HG02852 (cell line): ENCODE measurements around the gene DHRS13.
A peak's percentile ranks its signal among the peaks of the same experiment; 100 is the strongest.
"Not testable (repeated sequence)": the region's sequence is repeated elsewhere in the genome, so short reads cannot be mapped to it uniquely, and the experiment has no call there.

Experiments used
- ATAC-seq: cut with Tn5 transposase; IDR thresholded peaks from one replicate; pipeline ENCODE4 v1.9.1; 2021; ENCODE audit warnings: mild to moderate bottlenecking, moderate library complexity; ENCODE audit not compliant: unreplicated experiment

Gene DHRS13

GRCh38 chr17:28883967-28884702 is 18.7 kb downstream of the DHRS13 start:
- ATAC-seq, result no peak

DNA sequence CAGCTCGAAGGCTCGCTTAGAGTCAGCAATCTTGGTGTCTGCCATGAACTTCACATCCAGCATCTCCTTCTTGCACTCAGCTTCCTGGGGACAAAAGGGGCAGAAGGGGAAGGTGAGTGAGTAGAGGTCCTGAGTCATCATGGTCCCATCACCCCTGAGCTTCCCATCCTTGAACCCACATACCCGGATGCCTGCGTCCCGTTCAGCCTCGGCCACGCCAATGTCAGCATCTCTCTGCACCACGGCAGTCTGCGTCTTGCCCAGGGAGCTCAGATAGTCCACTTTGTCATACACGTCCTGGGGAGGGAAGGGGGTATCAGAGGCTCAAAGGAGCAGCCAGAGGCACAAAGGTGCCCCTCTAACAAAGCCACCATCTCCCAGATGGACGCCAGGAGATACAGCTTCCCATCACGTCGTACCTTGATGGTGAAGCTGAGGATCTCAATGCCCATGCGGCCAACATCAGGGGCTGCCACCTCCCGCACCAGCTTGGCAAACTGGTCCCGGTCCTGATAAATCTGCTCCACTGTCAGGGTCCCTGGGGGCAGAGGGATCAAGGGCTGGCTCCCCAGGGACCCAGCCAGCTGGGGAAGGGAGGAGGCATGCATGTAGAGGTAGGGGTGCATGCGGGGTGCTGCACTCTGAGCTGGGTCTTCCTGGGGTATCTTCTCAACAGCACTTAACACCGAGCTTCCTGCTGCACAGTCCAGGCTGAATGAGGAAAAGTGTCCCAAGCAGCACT is 20.6 kb downstream of the DHRS13 start:
- ATAC-seq, result no peak

DNA sequence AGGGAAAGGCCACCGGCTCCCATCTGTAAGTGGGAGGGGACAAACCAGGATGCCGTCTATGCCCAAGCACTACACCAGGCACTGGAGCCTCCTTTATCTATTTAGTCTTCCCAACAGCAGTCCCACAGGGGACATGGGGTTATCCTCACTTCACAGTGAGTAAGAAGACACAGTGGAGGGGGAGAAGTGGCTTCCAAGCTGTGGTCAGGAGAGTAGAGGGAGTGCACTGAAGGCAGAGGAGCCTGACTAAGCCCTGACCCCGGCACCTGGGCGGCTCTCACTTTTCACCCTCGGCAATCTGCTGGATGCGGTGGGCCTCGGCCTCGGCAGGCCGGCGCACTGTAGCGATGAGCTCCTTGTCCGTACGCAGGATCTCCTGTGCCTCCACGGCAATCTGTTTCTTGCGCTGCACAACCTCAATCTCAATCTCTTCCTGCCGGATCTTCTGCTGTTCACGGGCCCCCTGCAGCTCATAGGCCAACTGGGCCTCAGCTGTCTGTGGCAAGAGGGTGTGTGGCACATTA is 21.3 kb downstream of the DHRS13 start:
- no peak for ATAC-seq

DNA sequence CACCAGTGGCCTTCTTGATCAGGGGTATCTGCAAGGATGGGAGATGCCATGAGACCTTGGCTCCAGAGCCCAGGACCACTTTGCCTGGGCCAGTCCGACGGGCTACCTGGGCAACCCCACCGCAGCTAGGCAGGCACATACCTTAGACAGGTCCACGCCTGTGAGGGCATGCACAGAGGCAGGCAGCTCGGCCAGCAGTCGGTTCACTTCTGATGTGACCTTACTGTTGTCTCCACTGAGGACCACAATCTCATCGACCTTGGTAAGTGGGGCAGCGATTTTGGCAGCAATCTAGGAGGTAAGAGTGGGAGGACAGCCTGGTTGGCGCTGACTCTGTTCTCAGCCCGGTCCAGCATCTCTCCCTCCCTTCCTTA is 22.3 kb downstream of the DHRS13 start:
- ATAC-seq, result no peak

- ATAC-seq, result no peak
Observed at GRCh38 chr17:28879886-28880571, 22.9 kb downstream of the DHRS13 start.

GRCh38 chr17:28878981-28879380 is 23.9 kb downstream of the DHRS13 start:
- no peak for ATAC-seq

DNA sequence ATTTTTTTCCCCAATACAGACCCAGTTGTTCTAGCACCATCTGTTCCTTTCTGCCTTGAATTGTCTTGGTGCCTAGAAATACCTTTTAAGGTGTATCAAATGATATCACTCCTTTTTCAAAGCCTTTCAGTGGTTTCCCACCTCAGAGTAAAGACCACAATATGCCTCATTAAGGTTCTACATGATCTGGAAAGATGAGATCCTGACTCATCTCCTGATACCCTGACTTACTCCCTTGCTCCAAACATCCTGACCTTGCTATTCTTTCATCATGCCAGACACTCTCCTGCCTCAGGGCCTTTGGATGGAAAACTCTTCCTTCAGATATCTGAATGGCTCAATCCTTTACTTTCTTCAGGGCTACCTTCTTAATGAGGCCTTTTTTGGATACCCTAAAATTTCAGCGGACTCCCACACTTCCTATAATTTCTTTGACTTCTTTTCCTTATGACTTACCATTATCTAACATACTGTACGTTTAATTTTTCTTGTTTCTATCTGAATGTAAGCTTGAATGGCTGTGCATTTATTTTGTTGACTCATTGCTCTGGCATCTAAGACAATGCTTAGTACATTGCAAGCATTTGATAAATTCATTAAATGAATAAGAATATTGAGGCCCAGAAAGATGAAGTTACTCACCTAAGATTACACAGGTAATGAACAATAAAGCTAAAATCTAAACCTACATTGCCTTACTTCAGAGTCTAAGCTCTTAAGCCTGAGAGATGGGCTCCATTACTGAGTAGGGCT is 24.5 kb downstream of the DHRS13 start:
- ATAC-seq, result no peak

GRCh38 chr17:28877150-28877711 is 25.6 kb downstream of the DHRS13 start:
- ATAC-seq, result not testable (repeated sequence)

- ATAC-seq, result no peak
Observed at GRCh38 chr17:28875848-28876550, 26.9 kb downstream of the DHRS13 start.

DNA sequence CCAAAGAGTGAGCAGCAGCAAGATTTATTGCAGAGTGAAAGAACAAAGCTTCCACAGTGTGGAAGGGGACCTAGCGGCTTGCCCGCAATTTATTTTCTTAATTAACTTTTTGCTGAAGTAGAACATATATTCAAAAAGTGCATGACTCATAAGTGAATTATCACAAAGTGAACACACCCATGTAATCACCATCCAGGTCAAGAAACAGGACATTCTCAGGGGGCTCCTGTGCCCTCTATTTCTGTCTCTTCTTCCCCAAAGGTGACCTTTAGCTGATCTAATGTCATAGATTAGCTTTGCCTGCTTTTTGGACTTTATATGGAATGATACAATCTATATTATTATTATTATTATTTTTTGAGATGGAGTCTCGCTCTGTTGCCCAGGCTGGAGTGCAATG is 28.1 kb downstream of the DHRS13 start:
- no peak for ATAC-seq

DNA sequence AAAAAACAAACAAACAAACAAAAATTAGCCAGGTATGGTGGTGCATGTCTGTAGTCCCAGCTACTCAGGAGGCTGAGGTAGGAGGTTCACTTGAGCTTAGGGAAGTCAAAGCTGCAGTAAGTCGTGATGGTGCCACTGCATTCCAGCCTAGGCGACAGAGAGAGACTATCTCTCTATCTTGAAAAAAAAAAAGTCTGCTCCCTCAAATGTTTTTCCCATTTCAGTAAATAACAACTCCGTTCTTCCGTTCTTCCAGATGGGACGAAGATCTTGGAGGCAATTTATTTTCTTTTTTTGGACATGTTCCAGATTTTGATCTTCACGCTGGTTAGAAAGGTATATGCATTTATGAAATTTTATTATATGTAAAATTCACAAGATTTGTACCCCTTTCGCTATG is 29.0 kb downstream of the DHRS13 start:
- no peak for ATAC-seq

GRCh38 chr17:28871056-28871579 is 31.8 kb downstream of the DHRS13 start:
- peak; percentile 94 for ATAC-seq

- ATAC-seq, result no peak
Observed at GRCh38 chr17:28867276-28867675, 35.6 kb downstream of the DHRS13 start.

GRCh38 chr17:28865946-28866752 is 36.7 kb downstream of the DHRS13 start:
- no peak for ATAC-seq

DNA sequence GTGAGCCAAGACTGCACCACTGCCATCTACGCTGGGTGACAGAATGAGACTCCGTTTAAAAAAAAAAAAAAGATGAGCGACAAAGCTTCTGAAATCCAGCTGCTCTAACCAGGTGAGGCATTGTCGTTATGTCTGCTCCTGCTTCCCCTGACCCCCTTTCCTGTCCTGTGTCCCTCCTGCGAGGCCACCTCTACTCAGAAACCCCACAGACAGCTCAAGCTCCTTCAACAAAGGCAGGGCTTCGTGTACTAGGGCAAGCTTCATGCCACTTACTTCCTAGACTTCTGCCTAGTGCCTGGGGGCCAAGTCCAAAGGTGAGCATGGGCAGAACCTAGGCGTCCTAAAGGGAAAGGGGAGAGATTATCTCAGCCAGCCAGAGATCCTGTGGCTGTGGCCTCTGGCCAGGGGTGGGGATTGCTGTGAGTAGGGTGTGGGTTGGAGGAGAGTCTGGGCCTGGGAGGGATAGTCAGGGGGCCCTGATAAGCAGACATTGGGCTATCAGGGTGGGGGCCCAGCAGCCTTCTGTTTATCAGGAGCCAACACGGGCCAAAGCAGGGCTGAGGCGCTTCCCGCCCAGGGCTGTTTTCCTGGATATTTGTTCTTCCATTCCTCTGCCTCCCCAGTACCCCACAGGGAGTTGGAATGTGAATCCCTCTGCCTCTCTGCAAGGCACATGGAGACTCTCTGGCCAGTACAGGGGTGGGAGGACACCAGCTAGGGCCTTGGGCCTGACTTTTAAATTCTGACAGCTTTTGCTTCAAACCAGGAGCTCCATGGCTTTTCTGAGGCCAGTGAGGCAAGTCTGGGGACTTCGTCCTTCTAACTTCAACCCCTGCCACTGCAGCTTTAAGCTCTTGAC is 37.7 kb downstream of the DHRS13 start:
- no peak for ATAC-seq

- ATAC-seq, result no peak
Observed at GRCh38 chr17:28863953-28864352, 38.9 kb downstream of the DHRS13 start.

GRCh38 chr17:28862561-28862960 is 40.3 kb downstream of the DHRS13 start:
- ATAC-seq, result no peak
